Measurements from ENCODE around the gene HSBP1L1.
"Not testable (repeated sequence)": the region's sequence is repeated elsewhere in the genome, so short reads cannot be mapped to it uniquely, and the experiment has no call there.

Gene HSBP1L1

DNA sequence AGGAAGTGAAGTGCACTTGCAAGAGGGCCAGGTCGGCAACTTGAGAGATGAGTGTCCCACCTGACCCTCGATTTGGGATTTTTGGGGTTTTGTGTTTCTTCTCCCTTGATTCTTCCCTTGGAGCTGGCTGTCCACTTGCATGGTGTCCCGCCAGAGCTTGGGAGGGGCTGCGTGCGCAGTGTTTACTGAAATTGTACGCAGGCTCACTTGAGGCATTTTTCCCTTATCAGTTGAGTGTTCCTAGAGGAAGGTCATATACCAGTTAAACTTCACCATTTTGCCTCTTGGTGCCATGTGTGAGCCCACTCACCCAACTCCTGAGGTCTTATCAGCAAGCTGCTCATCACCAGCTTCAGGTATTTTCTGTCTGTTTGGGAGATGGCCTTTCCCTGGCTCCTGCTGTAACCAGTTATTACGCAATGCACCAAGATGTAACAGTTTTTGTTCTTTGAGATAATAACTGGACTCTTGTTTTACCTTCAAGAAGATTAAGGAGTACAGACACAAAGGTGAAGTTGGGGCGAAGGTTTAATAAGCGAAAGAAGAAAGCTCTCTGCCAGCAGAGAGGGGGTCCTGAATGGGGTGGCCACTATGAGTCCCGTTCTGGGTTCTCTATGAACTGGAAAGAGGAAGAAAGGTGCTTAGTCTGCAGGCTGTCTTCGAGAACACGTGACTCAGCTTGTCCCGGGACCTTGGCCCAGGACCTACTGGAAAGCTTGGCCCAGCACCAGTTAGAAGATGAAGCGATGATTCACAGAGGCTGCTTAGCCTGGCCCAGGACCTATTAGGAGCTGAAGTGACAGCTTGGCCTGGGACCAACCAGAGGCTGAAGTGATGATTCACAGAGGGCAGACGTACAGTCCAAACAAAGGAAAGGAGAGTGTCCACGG, 45.5 kb downstream of the HSBP1L1 start:
- DNase-seq (ENCODE audit: low spot score): peak; percentile 88
- no peak overlapping the region for H3K4me3 ChIP-seq
- no peak for TF ChIP-seq CTCF (IDR thresholded peaks at IDR 0.05)
- H3K27ac ChIP-seq: peak overlapping the region; percentile 33 to 76

DNA sequence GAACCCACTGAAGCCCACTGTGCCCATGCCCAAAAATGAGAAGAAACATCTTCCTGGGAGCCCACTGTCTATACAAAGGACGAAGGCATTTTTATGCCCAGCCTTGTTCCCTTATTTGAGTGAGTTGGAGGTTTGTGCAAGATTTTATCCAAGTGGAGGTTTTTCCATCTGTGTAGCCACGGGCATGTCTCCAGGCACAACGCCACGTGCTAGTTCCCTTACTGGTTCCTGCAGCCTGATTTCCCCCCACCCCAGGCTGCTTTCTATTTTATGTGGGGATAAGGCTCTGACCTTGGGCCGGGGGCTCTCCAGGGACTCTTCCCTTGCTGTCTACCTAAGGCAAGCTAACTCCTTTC, 46.1 kb downstream of the HSBP1L1 start:
- no peak for DNase-seq (ENCODE audit: low spot score)
- Histone ChIP-seq H3K27ac (peak overlapping the region in 1 of 2 donors; percentile 76), H3K4me3 (no peak overlapping the region)
- TF ChIP-seq CTCF (IDR thresholded peaks at IDR 0.05): no peak

DNA sequence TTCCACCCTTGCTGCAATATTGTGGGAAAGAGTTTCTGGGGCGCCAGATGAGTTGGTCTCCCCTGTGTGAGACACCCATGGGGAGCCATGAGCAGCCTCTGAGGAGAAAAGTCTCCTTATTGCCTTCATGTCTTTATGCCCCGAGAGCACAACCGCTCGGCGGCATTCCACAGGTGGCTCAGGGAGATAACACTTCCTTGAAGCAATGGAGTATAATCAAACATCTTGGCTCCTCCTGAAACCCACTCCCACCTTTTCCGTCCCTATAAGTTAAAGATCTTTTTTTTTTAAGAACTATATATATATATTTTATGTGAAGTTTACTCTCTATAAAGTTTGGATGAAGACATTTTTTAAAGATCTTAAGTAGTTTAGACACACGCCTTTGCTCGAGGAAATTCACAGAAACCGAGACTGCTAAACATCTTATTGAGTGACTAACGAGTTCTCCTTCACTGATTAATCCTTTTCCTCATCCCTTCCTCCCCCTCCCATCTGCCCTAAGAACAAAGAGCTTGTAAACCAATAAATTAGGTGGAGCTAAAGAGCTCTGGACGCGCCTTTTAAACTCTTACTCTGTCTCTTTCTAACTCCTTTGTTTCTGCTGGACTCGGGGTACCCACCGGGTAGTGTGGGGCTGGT, 47.2 kb downstream of the HSBP1L1 start:
- H3K27ac ChIP-seq; DNase-seq (ENCODE audit: low spot score); H3K4me3 ChIP-seq: not testable (repeated sequence)

DNA sequence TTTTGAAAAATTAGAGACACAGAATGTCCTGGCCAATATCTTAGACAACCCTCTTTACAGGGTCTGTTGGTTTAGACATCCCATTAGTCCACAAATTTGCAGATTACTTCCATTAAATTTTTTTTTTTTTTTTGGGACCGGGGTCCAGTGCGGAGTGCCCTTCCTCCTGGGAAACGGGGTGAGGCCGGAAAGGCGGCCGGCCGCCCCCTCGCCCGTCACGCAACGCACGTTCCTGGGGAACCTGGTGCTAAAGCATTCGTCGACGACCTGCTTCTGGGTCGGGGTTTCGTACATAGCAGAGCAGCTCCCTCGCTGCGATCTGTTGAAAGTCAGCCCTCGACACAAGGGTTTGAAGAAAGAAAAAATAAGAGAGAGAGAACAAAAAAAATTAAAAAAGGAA, 48.3 kb downstream of the HSBP1L1 start:
- no peak for TF ChIP-seq CTCF (IDR thresholded peaks at IDR 0.05)
- no peak for DNase-seq (ENCODE audit: low spot score)
- Histone ChIP-seq H3K27ac (no peak overlapping the region), H3K4me3 (no peak overlapping the region)
